Activated CD8-positive, alpha-beta memory T cell treated with anti-CD3 and anti-CD28 coated beads for 48 hours (primary cell): Measurements from ENCODE around the gene RELN.

Experiments used
- DNase-seq, 3 experiments: peaks; one replicate each; pipeline ENCODE4 v3.0.0-alpha.2; 2020; ENCODE audit warnings: low read depth in 2 of 3, low spot score in 2 of 3

RELN gene

DNA sequence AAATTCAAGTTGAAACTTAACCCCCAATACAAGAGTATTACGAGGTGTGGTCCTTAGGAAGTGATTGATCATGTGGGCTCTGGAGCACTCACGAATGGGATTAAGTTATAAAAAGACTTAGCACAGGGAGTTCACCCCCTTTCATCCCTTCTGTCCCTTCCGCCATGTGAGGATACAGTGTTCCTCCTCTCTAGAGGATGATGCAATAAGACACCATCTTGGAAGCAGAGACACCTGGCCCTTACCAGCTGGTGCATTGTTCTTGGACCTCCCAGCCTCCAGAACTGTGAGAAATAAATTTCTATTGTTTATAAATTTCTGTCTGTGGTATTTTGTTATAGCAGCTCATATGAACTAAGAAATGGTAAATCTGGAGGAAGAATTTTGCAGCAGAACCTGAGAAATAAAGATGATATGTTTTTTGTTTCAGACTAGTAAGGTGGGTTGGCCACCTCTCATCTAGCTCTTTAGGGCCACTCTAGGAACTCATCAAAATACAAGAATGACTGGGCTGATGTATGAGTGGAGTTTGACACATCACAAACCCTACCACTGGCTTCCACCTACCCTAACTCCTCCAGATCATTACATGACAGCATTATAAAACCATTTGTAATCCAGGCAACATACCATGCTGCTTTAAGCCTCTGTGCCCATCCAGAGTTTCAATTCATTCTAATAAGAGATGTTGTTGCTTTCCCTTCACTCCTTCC lies 565.8 kb downstream of the RELN start:
- DNase-seq: no peak
